Activated CD4-positive, CD25-positive, alpha-beta regulatory T cell treated with anti-CD3 and anti-CD28 coated beads, Interleukin-2, amount 50 U/mL, for 72 hours (primary cell): ENCODE measurements around the gene KATNBL1.
"Not testable (repeated sequence)": the region's sequence is repeated elsewhere in the genome, so short reads cannot be mapped to it uniquely, and the experiment has no call there.

Experiments used
- DNase-seq: peaks from one replicate; pipeline ENCODE4 v3.0.0; 2021

The KATNBL1 gene

GRCh38 chr15:34188711-34189110 lies 21.2 kb downstream of the KATNBL1 start:
- no peak for DNase-seq

- DNase-seq: no peak
These were observed 24.2 kb downstream of the KATNBL1 start for GRCh38 chr15:34185666-34186065.

GRCh38 chr15:34182942-34183341 lies 27.0 kb downstream of the KATNBL1 start:
- no peak for DNase-seq

- DNase-seq: no peak
These were observed 30.7 kb downstream of the KATNBL1 start for GRCh38 chr15:34179234-34179633.

- DNase-seq: not testable (repeated sequence)
These were observed 43.8 kb downstream of the KATNBL1 start for GRCh38 chr15:34165987-34166573.

GRCh38 chr15:34161329-34161963 lies 48.5 kb downstream of the KATNBL1 start:
- DNase-seq: no peak

- DNase-seq: no peak
These were observed 49.2 kb downstream of the KATNBL1 start for GRCh38 chr15:34160735-34161134.

GRCh38 chr15:34158355-34158754 lies 51.5 kb downstream of the KATNBL1 start:
- DNase-seq: no peak

- no peak for DNase-seq
These were observed 54.0 kb downstream of the KATNBL1 start for GRCh38 chr15:34155859-34156258.

- DNase-seq: peak; percentile 36
These were observed 55.1 kb downstream of the KATNBL1 start for GRCh38 chr15:34154725-34155204.

GRCh38 chr15:34147371-34148140 lies 62.3 kb downstream of the KATNBL1 start:
- DNase-seq: no peak

GRCh38 chr15:34133511-34133910 lies 76.4 kb downstream of the KATNBL1 start:
- DNase-seq: no peak

GRCh38 chr15:34132881-34133280 lies 77.0 kb downstream of the KATNBL1 start:
- no peak for DNase-seq

- DNase-seq: no peak
These were observed 81.0 kb downstream of the KATNBL1 start for GRCh38 chr15:34128898-34129297.

GRCh38 chr15:34126522-34126921 lies 83.4 kb downstream of the KATNBL1 start:
- no peak for DNase-seq

- no peak for DNase-seq
These were observed 84.0 kb downstream of the KATNBL1 start for GRCh38 chr15:34125945-34126344.

GRCh38 chr15:34124651-34125050 lies 85.2 kb downstream of the KATNBL1 start:
- DNase-seq: no peak

GRCh38 chr15:34122771-34123183 lies 87.1 kb downstream of the KATNBL1 start:
- DNase-seq: no peak

GRCh38 chr15:34121786-34122185 lies 88.1 kb downstream of the KATNBL1 start:
- DNase-seq: not testable (repeated sequence)

- not testable (repeated sequence) for DNase-seq
These were observed 89.5 kb downstream of the KATNBL1 start for GRCh38 chr15:34120420-34120819.

GRCh38 chr15:34119291-34119690 lies 90.6 kb downstream of the KATNBL1 start:
- no peak for DNase-seq

GRCh38 chr15:34116620-34117019 lies 93.3 kb downstream of the KATNBL1 start:
- no peak for DNase-seq

- no peak for DNase-seq
These were observed 95.2 kb downstream of the KATNBL1 start for GRCh38 chr15:34114739-34115138.

GRCh38 chr15:34114215-34114614 lies 95.7 kb downstream of the KATNBL1 start:
- DNase-seq: no peak
